HepG2 (cell line): ENCODE results near the gene TTC23. TPM values are rescaled to one million over a fixed set of nuclear protein-coding genes. Genes with fewer than 3 reads are reported as not detected.

ENCODE experiments used
- ADNP ChIP-seq: sonication (generic); formaldehyde crosslinking; IDR thresholded peaks from 2 replicates; pipeline ENCODE4 v1.4.0; 2020; ENCODE audit warnings: missing genetic modification reagents
- ETV6 ChIP-seq: sonication (generic); formaldehyde crosslinking; conservative IDR thresholded peaks from 2 replicates; pipeline ENCODE4 v1.4.0; 2020; ENCODE audit warnings: missing genetic modification reagents
- IKZF4 ChIP-seq: sonication (generic); formaldehyde crosslinking; IDR thresholded peaks from 2 replicates; pipeline ENCODE4 v1.5.1; 2020; ENCODE audit warnings: borderline replicate concordance, mild to moderate bottlenecking, low read depth, missing genetic modification reagents; ENCODE audit errors: not compliant biosample characterization
- KLF15 ChIP-seq: sonication (generic); formaldehyde crosslinking; IDR thresholded peaks from 2 replicates; pipeline ENCODE4 v1.8.1; 2023; ENCODE audit warnings: borderline replicate concordance, mild to moderate bottlenecking, inconsistent platforms, missing genetic modification reagents, mixed read lengths
- KLF6 ChIP-seq: IDR thresholded peaks from 2 replicates; pipeline ENCODE4 v1.8.0; 2016; ENCODE audit warnings: missing biosample characterization, missing genetic modification reagents
- SOX5 ChIP-seq: IDR thresholded peaks from 2 replicates; pipeline ENCODE4 v1.6.1; 2016; ENCODE audit warnings: borderline replicate concordance
- ZNF17 ChIP-seq: sonication (generic); formaldehyde crosslinking; IDR thresholded peaks from 2 replicates; pipeline ENCODE4 v1.5.0; 2020; ENCODE audit warnings: mild to moderate bottlenecking, missing genetic modification reagents
- ZNF407 ChIP-seq: sonication (generic); formaldehyde crosslinking; IDR thresholded peaks from one replicate; pipeline ENCODE4 v1.5.1; 2020; ENCODE audit warnings: mild to moderate bottlenecking, missing genetic modification reagents; ENCODE audit errors: not compliant biosample characterization
- ZNF543 ChIP-seq: sonication (generic); formaldehyde crosslinking; IDR thresholded peaks from 2 replicates; pipeline ENCODE4 v1.4.0; 2020; ENCODE audit warnings: mild to moderate bottlenecking, missing genetic modification reagents
- ZNF615 ChIP-seq: sonication (generic); formaldehyde crosslinking; IDR thresholded peaks from 2 replicates; pipeline ENCODE4 v1.5.0; 2020; ENCODE audit warnings: mild to moderate bottlenecking, missing genetic modification reagents, borderline replicate concordance
- ZNF678 ChIP-seq: sonication (generic); formaldehyde crosslinking; IDR thresholded peaks from 2 replicates; pipeline ENCODE4 v1.4.0; 2020; ENCODE audit warnings: mild to moderate bottlenecking, missing genetic modification reagents
- ZNF746 ChIP-seq: sonication (generic); formaldehyde crosslinking; IDR thresholded peaks from 2 replicates; pipeline ENCODE4 v1.8.0; 2022; ENCODE audit warnings: mild to moderate bottlenecking, missing genetic modification reagents
- polyA plus RNA-seq, 8 experiments: library from polyadenylated mRNA; depleted of rRNA in 3 of 8; stranded (reverse) in 7 of 8; unstranded in 1 of 8; fragments of >200 nt; fragmentation: Illumina TruSeq in 4 of 8; extraction: Trizol in 4 of 8; gene quantifications; 2 replicates each; pipeline versions ENCODE4 v1.2.1 to v1.2.3, GENCODE V29; 2011 to 2016; ENCODE audit warnings: low read depth in 4 of 8, missing spikeins in 1 of 8, mixed read lengths in 1 of 8; ENCODE audit not compliant: insufficient read depth in 1 of 8
- total RNA-seq, 5 experiments: library from RNA; depleted of rRNA; stranded (reverse); fragments of >200 nt; fragmentation: Illumina TruSeq; extraction: Trizol; gene quantifications; 2 replicates each; pipeline ENCODE4 v1.2.3, GENCODE V29; 2016; ENCODE audit warnings: low read depth in 1 of 5
- TF ChIP-seq, protein P1 (sequence below): fragments of 450-650 bp; IDR thresholded peaks from 2 replicates; pipeline ENCODE4 v1.6.1; 2016
- TF ChIP-seq, protein P2 (sequence below): sonication (generic); formaldehyde crosslinking; conservative IDR thresholded peaks from 2 replicates; pipeline ENCODE4 v1.8.0; 2022; ENCODE audit warnings: missing genetic modification reagents
- TF ChIP-seq, protein P3 (sequence below): sonication (generic); formaldehyde crosslinking; IDR thresholded peaks from 2 replicates; pipeline ENCODE4 v1.4.0; 2020; ENCODE audit warnings: missing genetic modification reagents, borderline replicate concordance

Gene TTC23
- total and polyA plus RNA-seq, 2 of the 13 experiments (the other 11 are each of a cell fraction or from before 2014, with no cell fraction given), result 1.6 to 11.7 TPM

- TF ChIP-seq ZNF407, result no peak
- TF ChIP-seq ETV6, result no peak; the same call in 1 of the 2 replicates
- TF ChIP-seq IKZF4 (CRISPR knock-in tag), result no peak
- TF ChIP-seq, protein P1, sequence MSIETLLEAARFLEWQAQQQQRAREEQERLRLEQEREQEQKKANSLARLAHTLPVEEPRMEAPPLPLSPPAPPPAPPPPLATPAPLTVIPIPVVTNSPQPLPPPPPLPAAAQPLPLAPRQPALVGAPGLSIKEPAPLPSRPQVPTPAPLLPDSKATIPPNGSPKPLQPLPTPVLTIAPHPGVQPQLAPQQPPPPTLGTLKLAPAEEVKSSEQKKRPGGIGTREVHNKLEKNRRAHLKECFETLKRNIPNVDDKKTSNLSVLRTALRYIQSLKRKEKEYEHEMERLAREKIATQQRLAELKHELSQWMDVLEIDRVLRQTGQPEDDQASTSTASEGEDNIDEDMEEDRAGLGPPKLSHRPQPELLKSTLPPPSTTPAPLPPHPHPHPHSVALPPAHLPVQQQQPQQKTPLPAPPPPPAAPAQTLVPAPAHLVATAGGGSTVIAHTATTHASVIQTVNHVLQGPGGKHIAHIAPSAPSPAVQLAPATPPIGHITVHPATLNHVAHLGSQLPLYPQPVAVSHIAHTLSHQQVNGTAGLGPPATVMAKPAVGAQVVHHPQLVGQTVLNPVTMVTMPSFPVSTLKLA, result peak; percentile 4; the same call in 1 of the 2 replicates
- no peak for TF ChIP-seq ZNF678 (CRISPR knock-in tag)
- TF ChIP-seq, protein P2, sequence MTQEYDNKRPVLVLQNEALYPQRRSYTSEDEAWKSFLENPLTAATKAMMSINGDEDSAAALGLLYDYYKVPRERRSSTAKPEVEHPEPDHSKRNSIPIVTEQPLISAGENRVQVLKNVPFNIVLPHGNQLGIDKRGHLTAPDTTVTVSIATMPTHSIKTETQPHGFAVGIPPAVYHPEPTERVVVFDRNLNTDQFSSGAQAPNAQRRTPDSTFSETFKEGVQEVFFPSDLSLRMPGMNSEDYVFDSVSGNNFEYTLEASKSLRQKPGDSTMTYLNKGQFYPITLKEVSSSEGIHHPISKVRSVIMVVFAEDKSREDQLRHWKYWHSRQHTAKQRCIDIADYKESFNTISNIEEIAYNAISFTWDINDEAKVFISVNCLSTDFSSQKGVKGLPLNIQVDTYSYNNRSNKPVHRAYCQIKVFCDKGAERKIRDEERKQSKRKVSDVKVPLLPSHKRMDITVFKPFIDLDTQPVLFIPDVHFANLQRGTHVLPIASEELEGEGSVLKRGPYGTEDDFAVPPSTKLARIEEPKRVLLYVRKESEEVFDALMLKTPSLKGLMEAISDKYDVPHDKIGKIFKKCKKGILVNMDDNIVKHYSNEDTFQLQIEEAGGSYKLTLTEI, result no peak
- TF ChIP-seq, protein P3, sequence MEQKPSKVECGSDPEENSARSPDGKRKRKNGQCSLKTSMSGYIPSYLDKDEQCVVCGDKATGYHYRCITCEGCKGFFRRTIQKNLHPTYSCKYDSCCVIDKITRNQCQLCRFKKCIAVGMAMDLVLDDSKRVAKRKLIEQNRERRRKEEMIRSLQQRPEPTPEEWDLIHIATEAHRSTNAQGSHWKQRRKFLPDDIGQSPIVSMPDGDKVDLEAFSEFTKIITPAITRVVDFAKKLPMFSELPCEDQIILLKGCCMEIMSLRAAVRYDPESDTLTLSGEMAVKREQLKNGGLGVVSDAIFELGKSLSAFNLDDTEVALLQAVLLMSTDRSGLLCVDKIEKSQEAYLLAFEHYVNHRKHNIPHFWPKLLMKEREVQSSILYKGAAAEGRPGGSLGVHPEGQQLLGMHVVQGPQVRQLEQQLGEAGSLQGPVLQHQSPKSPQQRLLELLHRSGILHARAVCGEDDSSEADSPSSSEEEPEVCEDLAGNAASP, result peak; percentile 32; the same call in 1 of the 2 replicates
- no peak for TF ChIP-seq ZNF543 (CRISPR knock-in tag)
- no peak for TF ChIP-seq ZNF17 (CRISPR knock-in tag)
- no peak for TF ChIP-seq KLF15
- no peak for TF ChIP-seq SOX5 (CRISPR knock-in tag)
- no peak for TF ChIP-seq KLF6 (CRISPR knock-in tag)
- TF ChIP-seq ZNF746, result no peak
- no peak for TF ChIP-seq ADNP
- TF ChIP-seq ZNF615 (CRISPR knock-in tag), result no peak
Observed at GRCh38 chr15:99250857-99251841, 1.8 kb upstream of the TTC23 start, which contains the start of gene LRRC28 (continued).
